Mammary epithelial cell (primary cell): ENCODE results near the gene CACNA2D4.

Experiments
- EZH2 ChIP-seq: IDR thresholded peaks from 2 replicates; pipeline ENCODE4 v1.6.1; 2012; ENCODE audit warnings: low read length, inconsistent platforms, borderline replicate concordance
- TF ChIP-seq, protein P1 (sequence below), 2 donors: IDR thresholded peaks in 1 of 2; conservative IDR thresholded peaks in 1 of 2; 2 replicates each; pipeline ENCODE4 v1.5.1; 2011 to 2012; ENCODE audit warnings: inconsistent platforms in 2 of 2, low read length in 2 of 2, mild to moderate bottlenecking in 2 of 2, control low read depth in 1 of 2, low read depth in 1 of 2; ENCODE audit not compliant: insufficient read depth in 1 of 2; ENCODE audit errors: extremely low read depth in 1 of 2

DNA sequence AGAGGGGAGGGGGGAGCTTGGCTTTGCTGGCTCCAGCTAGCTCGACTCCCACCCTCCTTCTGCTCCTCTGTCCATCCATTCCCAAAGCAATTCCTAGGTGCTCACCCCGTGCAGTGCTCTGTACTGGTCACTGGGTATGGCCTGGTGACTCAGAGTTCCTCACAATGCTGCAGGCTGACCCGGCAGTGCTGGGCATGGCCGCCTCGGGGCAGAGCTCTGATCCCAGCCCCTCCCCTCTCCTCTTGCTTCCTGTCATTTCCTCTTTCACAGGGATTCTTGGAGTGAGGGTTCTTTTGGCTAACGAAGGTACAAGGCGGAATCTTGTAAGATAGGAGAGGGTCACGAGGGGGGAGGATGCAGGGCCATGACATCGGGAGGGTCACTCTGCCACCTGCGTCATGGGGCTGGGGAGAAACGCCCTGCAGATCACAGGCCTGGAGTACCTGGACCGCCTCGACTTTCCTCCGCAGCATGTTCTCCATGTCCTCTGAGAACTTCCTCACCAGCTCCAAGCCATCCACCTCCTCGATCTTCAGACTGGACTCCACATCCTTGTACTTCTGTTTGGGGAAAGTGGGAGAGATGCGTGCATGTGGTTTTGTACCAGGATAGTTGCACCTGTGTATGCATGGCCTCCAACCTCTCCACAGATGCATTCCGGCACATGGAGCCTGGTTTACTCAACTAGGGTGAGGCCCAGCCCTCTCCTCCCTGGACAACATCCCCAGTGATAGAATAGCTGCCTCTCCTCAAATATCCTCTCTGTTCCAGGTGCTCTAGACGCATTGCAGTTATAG lies 5.7 kb downstream of the CACNA2D4 start:
- TF ChIP-seq, protein P1, sequence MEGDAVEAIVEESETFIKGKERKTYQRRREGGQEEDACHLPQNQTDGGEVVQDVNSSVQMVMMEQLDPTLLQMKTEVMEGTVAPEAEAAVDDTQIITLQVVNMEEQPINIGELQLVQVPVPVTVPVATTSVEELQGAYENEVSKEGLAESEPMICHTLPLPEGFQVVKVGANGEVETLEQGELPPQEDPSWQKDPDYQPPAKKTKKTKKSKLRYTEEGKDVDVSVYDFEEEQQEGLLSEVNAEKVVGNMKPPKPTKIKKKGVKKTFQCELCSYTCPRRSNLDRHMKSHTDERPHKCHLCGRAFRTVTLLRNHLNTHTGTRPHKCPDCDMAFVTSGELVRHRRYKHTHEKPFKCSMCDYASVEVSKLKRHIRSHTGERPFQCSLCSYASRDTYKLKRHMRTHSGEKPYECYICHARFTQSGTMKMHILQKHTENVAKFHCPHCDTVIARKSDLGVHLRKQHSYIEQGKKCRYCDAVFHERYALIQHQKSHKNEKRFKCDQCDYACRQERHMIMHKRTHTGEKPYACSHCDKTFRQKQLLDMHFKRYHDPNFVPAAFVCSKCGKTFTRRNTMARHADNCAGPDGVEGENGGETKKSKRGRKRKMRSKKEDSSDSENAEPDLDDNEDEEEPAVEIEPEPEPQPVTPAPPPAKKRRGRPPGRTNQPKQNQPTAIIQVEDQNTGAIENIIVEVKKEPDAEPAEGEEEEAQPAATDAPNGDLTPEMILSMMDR (conservative IDR thresholded peaks at IDR 0.05 in 1 of 2, IDR thresholded peaks at IDR 0.05 in 1 of 2; ENCODE audit: extremely low read depth in 1 of 2, insufficient read depth in 1 of 2, low read depth in 1 of 2, low read length in 2 of 2), result no peak
- TF ChIP-seq EZH2, result no peak
